PC-9 (cell line): ENCODE measurements around the gene USP4. TPM values are rescaled to one million over a fixed set of nuclear protein-coding genes. Genes with fewer than 3 reads are reported as not detected.

Source experiments
- BruUV-seq: library from RNA; stranded (reverse); fragments of 400-500 nt; replicated peaks from 2 replicates; lab custom pipeline; 2021; lab: Mats Ljungman, UMichigan
- CTCF ChIA-PET: fragments of 300-600 bp; sonication (Branson Sonifier 250); formaldehyde crosslinking; loops from one replicate; lab custom pipeline; 2022; ENCODE audit warnings: antibody characterized with exemption; lab: Charles Lee
- POLR2A ChIA-PET: fragments of 300-600 bp; sonication (Branson Sonifier 250); formaldehyde crosslinking; loops from one replicate; lab custom pipeline; 2022; ENCODE audit warnings: antibody characterized with exemption; ENCODE audit not compliant: unreplicated experiment; lab: Charles Lee
- DNase-seq, 2 experiments: peaks; one replicate each; pipeline versions ENCODE4 v3.0.0 to v3.0.0-alpha.2; 2015 to 2022; ENCODE audit warnings: mixed read lengths in 1 of 2
- H2AFZ ChIP-seq: fragments of 200-600 bp; sonication (generic); 2 replicates; pipeline ENCODE4 v1.8.1; 2017; ENCODE audit warnings: antibody characterized with exemption
- H3F3A ChIP-seq: fragments of 200-600 bp; sonication (generic); 2 replicates; pipeline ENCODE4 v1.8.1; 2017; ENCODE audit warnings: antibody characterized with exemption, mild to moderate bottlenecking, low read depth; ENCODE audit not compliant: insufficient read depth
- H3K27ac ChIP-seq: fragments of 200-600 bp; sonication (generic); 2 replicates; pipeline ENCODE4 v1.6.1; 2016; ENCODE audit warnings: mixed run types
- H3K27me3 ChIP-seq: fragments of 200-600 bp; sonication (generic); 2 replicates; pipeline ENCODE4 v1.6.1; 2016; ENCODE audit warnings: low read depth, mixed run types; ENCODE audit not compliant: insufficient read depth
- H3K36me3 ChIP-seq: fragments of 200-600 bp; sonication (generic); 2 replicates; pipeline ENCODE4 v1.6.1; 2016; ENCODE audit warnings: low read depth, mixed run types
- H3K4me1 ChIP-seq: fragments of 200-600 bp; sonication (generic); replicated peaks from 2 replicates; pipeline ENCODE4 v1.6.1; 2016; ENCODE audit warnings: mixed run types; ENCODE audit not compliant: insufficient read depth
- H3K4me2 ChIP-seq: fragments of 200-600 bp; sonication (generic); 2 replicates; pipeline ENCODE4 v1.6.1; 2017; ENCODE audit warnings: mixed run types
- H3K4me3 ChIP-seq: fragments of 200-600 bp; sonication (generic); 2 replicates; pipeline ENCODE4 v1.6.1; 2016; ENCODE audit warnings: mixed run types
- H3K79me2 ChIP-seq: fragments of 200-600 bp; sonication (generic); 2 replicates; pipeline ENCODE4 v1.6.1; 2017; ENCODE audit warnings: low read depth, mixed run types
- H3K9me2 ChIP-seq: fragments of 200-600 bp; sonication (generic); 2 replicates; pipeline ENCODE4 v1.8.1; 2017; ENCODE audit warnings: mild to moderate bottlenecking; ENCODE audit not compliant: insufficient read depth
- H3K9me3 ChIP-seq: fragments of 200-600 bp; sonication (generic); 2 replicates; pipeline ENCODE4 v1.8.1; 2016; ENCODE audit warnings: low read depth; ENCODE audit not compliant: insufficient read depth
- H4K20me1 ChIP-seq: fragments of 200-600 bp; sonication (generic); 2 replicates; pipeline ENCODE4 v1.8.1; 2017; ENCODE audit not compliant: insufficient read depth
- EZH2 ChIP-seq: fragments of 200-600 bp; sonication (generic); IDR thresholded peaks from 2 replicates; pipeline ENCODE4 v1.8.0; 2017; ENCODE audit warnings: antibody characterized with exemption, low read depth
- intact Hi-C: fragments of 100-400 bp; cut with micrococcal nuclease; formaldehyde crosslinking; loops from one replicate; pipeline ENCODE4 v1.10.0; 2022; ENCODE audit not compliant: unreplicated experiment
- total RNA-seq: library from RNA; stranded (reverse); gene quantifications from 2 replicates; pipeline ENCODE4 v1.2.3, GENCODE V29; 2021
- TF ChIP-seq, protein P1 (sequence below): fragments of 200-600 bp; sonication (generic); conservative IDR thresholded peaks from 2 replicates; pipeline ENCODE4 v1.6.1; 2017; ENCODE audit warnings: mixed run types, antibody characterized with exemption, mild to moderate bottlenecking, moderate library complexity

USP4 gene
- total RNA-seq, 1 experiment from 2014 or later: 42.9 TPM

DNA sequence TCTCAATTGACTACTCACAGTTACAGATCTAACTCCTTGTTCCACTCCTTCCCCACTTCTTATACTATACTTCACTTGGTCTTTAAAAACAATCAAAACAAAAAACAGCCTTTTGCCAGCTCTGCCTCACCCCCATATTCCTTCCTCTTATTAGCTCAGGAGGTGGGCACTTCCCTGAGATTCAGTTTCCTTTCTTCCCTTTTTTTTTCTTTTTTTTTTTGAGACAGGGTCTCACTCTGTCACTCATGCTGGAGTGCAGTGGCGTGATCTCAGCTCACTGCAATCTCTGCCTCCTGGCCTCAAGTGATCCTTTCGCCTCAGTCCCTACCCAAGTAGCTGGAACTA is 69.7 kb downstream of the USP4 start:
- H3K27me3 ChIP-seq: no peaks in the 10 kb centered on the region
- no TSS peak for BruUV-seq
- ChIA-PET CTCF (interaction anchor here (0.7 kb wide), 1 partner anchor 1040 kb away, joined by 4 read pairs; no protein-coding TSS in a partner anchor), POLR2A (no interaction called here)
- H3K36me3 ChIP-seq: 0 out of 2 replicates have a peak, but pooled peaks cover 7% of the 10 kb centered on the region
- no peak overlapping the region for H3K4me2 ChIP-seq
- no peak overlapping the region for H2AFZ ChIP-seq
- H3K27ac ChIP-seq: no peak overlapping the region
- no peaks in the 10 kb centered on the region for H3K9me2 ChIP-seq
- TF ChIP-seq EZH2: no peak
- H3K9me3 ChIP-seq: no peaks in the 10 kb centered on the region
- intact Hi-C loops: no loop called here
- no peaks in the 10 kb centered on the region for H3K4me1 ChIP-seq
- H4K20me1 ChIP-seq: no peaks in the 10 kb centered on the region
- H3K79me2 ChIP-seq: no peaks in the 10 kb centered on the region
- no peaks in the 10 kb centered on the region for H3F3A ChIP-seq
- DNase-seq: no peak
- H3K4me3 ChIP-seq: no peak overlapping the region

DNA sequence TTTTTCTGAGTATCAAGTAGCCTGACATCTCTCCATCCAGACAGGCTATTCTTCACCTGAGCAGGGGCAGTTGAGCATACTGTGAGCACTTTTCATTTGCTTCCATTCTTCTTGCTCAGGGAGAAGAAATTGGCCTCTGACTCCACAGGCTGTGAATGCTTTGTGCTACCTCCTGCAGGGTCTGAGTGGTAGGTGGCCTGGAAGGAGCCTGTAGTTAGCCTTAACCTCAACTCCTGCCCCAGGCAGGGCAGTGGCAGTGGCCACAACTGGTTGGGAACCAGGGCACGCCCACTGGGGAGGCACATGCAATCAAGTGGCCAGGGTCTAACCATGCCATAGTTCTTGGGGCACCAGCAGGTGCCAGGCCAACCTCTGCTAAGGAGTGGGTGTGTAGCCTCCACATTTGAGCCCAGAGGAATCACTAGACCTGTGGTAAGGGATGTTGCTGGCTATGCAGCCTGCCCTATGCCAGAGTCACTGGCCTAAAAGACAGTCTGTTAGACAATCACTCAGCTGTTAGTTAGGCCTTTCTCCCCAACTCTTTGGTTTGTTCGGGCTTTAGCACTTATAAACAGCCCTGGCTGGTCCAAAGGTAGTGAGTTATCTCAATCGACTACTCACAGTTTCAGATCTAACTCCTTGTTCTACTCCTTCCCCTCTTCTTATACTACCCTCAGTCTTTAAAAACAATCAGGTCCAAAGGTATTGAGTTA is 70.3 kb downstream of the USP4 start:
- no peaks in the 10 kb centered on the region for H3F3A ChIP-seq
- no peaks in the 10 kb centered on the region for H3K4me1 ChIP-seq
- H3K36me3 ChIP-seq: 0 out of 2 replicates have a peak, but pooled peaks cover 7% of the 10 kb centered on the region
- H2AFZ ChIP-seq: no peak overlapping the region
- intact Hi-C loops: no loop called here
- no peak overlapping the region for H3K27ac ChIP-seq
- no peaks in the 10 kb centered on the region for H3K9me2 ChIP-seq
- H3K9me3 ChIP-seq: no peaks in the 10 kb centered on the region
- H3K4me3 ChIP-seq: no peak overlapping the region
- H3K27me3 ChIP-seq: no peaks in the 10 kb centered on the region
- no peaks in the 10 kb centered on the region for H3K79me2 ChIP-seq
- ChIA-PET CTCF (interaction anchor here (0.7 kb wide), 1 partner anchor 1040 kb away, joined by 4 read pairs; no protein-coding TSS in a partner anchor), POLR2A (no interaction called here)
- H3K4me2 ChIP-seq: no peak overlapping the region
- no TSS peak for BruUV-seq
- H4K20me1 ChIP-seq: no peaks in the 10 kb centered on the region
- TF ChIP-seq, protein P1, sequence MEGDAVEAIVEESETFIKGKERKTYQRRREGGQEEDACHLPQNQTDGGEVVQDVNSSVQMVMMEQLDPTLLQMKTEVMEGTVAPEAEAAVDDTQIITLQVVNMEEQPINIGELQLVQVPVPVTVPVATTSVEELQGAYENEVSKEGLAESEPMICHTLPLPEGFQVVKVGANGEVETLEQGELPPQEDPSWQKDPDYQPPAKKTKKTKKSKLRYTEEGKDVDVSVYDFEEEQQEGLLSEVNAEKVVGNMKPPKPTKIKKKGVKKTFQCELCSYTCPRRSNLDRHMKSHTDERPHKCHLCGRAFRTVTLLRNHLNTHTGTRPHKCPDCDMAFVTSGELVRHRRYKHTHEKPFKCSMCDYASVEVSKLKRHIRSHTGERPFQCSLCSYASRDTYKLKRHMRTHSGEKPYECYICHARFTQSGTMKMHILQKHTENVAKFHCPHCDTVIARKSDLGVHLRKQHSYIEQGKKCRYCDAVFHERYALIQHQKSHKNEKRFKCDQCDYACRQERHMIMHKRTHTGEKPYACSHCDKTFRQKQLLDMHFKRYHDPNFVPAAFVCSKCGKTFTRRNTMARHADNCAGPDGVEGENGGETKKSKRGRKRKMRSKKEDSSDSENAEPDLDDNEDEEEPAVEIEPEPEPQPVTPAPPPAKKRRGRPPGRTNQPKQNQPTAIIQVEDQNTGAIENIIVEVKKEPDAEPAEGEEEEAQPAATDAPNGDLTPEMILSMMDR: no peak
- no peak for TF ChIP-seq EZH2
- DNase-seq: no peak

DNA sequence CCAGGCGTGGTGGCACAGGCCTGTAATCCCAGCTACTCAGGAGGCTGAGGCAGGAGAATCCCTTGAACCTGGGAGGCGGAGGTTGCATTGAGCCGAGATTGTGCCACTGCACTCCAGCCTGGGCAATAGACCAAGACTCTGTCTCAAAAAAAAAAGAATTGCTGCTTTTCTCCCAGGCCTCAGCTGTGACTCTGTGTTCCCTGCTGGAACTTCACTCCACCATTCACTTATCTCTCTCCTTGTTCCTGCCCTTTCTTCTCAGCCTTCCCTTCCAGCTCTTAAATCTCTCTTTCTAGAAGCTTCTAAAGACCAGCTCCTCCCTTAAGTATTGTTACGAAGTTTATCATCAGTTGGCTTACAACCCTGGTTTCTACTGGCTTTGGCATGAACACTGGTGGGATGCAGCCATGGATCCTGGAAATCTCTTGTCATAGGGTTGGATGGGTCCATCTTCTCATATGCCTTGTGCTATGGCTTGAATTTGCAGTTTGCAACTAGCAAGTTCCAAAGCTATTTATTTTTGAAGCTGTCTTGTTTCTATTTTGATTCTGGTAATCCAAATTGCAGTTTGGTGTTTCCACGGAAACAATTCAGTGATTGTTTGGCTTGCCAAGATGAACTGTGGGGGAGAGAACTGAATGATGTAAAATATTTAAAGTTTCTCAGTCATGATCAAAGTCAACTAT is 73.3 kb downstream of the USP4 start:
- Histone ChIP-seq H3K36me3 (0 out of 2 replicates have a peak, but pooled peaks cover 7% of the 10 kb centered on the region), H4K20me1 (no peaks in the 10 kb centered on the region), H3K27me3 (no peaks in the 10 kb centered on the region), H3K4me2 (no peak overlapping the region), H3K4me3 (no peak overlapping the region), H3F3A (peaks cover 4% of the 10 kb centered on the region; the same call in 1 of the 2 replicates), H3K27ac (no peak overlapping the region), H3K9me2 (no peaks in the 10 kb centered on the region), H3K4me1 (0 out of 2 replicates have a peak, but pooled peaks cover under 1% of the 10 kb centered on the region), H3K9me3 (no peaks in the 10 kb centered on the region), H3K79me2 (no peaks in the 10 kb centered on the region), H2AFZ (no peak overlapping the region)
- DNase-seq: no peak
- intact Hi-C loops: no loop called here
- CTCF ChIA-PET: no interaction called here
- BruUV-seq: no TSS peak
- TF ChIP-seq, protein P1: no peak
- TF ChIP-seq EZH2: no peak
- POLR2A ChIA-PET: interaction anchor here (0.6 kb wide), 1 partner anchor 21 kb away, joined by 3 read pairs; no protein-coding TSS in a partner anchor
